Measurements from ENCODE around the gene IL1RL1.

DNA sequence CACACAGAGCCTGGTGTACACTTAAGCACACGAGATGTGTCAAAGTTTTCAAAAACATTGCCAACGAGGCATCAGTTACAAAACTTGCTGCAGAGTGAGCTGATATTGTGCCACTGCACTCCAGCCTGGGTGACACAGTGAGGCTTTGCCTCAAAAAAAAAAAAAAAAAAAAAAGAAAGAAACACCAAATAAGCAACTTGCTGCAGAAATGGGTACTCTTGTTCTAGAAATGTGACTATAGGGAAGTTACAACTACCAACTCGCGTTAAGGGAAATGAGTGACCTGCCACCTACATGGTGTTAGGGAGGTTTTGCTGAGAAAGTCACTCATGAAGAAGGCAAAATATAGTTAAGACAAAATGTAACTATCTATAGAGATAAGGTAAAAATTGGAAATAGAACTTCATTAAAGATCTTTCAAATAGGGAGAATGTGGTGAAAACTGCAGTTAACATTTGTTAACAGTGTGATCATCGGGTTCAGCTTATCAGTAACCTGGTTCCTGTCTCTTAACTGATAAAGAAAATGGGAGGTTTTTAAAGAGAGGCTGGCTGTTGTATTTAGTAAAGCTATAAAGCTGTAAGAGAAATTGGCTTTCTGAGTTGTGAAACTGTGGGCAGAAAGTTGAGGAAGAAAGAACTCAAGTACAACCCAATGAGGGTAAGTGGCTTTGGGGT is at the start of gene IL1RL1:
- TF ChIP-seq, protein P1, sequence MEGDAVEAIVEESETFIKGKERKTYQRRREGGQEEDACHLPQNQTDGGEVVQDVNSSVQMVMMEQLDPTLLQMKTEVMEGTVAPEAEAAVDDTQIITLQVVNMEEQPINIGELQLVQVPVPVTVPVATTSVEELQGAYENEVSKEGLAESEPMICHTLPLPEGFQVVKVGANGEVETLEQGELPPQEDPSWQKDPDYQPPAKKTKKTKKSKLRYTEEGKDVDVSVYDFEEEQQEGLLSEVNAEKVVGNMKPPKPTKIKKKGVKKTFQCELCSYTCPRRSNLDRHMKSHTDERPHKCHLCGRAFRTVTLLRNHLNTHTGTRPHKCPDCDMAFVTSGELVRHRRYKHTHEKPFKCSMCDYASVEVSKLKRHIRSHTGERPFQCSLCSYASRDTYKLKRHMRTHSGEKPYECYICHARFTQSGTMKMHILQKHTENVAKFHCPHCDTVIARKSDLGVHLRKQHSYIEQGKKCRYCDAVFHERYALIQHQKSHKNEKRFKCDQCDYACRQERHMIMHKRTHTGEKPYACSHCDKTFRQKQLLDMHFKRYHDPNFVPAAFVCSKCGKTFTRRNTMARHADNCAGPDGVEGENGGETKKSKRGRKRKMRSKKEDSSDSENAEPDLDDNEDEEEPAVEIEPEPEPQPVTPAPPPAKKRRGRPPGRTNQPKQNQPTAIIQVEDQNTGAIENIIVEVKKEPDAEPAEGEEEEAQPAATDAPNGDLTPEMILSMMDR (IDR thresholded peaks at IDR 0.05; ENCODE audit: poor library complexity) = no peak
- TF ChIP-seq EZH2phosphoT487 (IDR thresholded peaks at IDR 0.05; ENCODE audit: low read depth, severe bottlenecking, unreplicated experiment) = no peak
